AG04449 (cell line): ENCODE data around the gene LAMA5.
A peak's percentile ranks its signal among the peaks of the same experiment; 100 is the strongest.

Source experiments
- CTCF ChIA-PET: fragments of 350-600 bp; formaldehyde crosslinking; extraction: SDS; loops from one replicate; lab custom pipeline; 2021; ENCODE audit warnings: antibody characterized with exemption; lab: Yijun Ruan, JAX
- POLR2A ChIA-PET: fragments of 400-600, 350-600 bp; formaldehyde crosslinking; extraction: SDS; loops from one replicate; lab custom pipeline; 2020; ENCODE audit warnings: antibody characterized with exemption, inconsistent platforms; lab: Yijun Ruan, JAX
- DNase-seq: peaks from one replicate; pipeline ENCODE4 v3.0.0-alpha.2; 2010; ENCODE audit warnings: low read depth, low spot score
- H3K4me3 ChIP-seq: 2 replicates; pipeline ENCODE4 v1.5.1; 2011; ENCODE audit warnings: low read depth, mild to moderate bottlenecking, control low read depth, low read length
- TF ChIP-seq, protein P1 (sequence below): IDR thresholded peaks from one replicate; pipeline ENCODE4 v1.5.1; 2011; ENCODE audit warnings: mild to moderate bottlenecking, moderate library complexity, low read length, control low read depth, inconsistent platforms; ENCODE audit not compliant: insufficient read depth; ENCODE audit errors: missing control alignments

Gene LAMA5

DNA sequence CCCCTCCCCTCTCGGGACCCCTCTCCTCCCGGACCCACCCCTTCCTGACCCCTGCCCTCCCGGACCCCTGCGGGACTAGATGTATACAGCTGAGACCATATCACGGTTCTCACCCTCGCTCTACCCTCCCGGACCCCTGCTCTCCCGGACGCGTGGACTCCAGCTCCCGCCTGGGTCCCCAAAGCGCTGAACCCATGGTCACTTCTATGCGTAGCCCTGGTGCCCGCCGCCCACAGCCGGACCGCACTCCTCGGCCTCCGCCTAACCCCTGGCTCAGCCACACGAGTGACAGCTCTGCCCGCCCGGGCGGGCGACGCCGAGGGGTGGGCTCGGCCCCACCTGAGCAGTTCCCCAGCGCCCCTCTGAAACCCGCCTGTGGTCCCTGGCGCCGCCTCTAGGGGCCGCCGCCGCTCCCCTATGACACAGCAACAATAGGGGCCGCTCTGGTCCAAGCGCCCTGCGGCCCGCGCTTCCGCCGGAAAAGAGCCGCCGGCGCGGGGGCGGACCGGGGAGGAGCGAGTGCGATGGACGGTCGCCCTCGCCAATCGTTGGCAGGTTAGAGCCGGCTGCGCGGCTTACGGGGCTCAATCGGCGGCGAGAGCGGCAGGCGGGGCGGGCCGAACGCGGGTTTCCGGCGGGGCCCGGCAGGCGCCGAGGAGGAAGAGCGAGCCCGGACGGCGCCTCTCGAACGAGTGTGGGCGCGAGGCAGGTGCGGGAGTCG is 64.6 kb downstream of the LAMA5 start, which contains the start of gene ADRM1:
ADRM1 (plus strand) TSS at position 657 of the 721 bp plus-strand sequence. CDS start 572 bp downstream, outside the sequence.
- DNase-seq: peak; percentile 69
- ChIA-PET POLR2A (no interaction called here), CTCF (interaction anchor here (0.6 to 5.9 kb wide), 17 partner anchors 8 to 98 kb away, joined by 3 to 115 read pairs (median 5); partner anchors contain the start of genes LAMA5 and RPS21)
- TF ChIP-seq, protein P1, sequence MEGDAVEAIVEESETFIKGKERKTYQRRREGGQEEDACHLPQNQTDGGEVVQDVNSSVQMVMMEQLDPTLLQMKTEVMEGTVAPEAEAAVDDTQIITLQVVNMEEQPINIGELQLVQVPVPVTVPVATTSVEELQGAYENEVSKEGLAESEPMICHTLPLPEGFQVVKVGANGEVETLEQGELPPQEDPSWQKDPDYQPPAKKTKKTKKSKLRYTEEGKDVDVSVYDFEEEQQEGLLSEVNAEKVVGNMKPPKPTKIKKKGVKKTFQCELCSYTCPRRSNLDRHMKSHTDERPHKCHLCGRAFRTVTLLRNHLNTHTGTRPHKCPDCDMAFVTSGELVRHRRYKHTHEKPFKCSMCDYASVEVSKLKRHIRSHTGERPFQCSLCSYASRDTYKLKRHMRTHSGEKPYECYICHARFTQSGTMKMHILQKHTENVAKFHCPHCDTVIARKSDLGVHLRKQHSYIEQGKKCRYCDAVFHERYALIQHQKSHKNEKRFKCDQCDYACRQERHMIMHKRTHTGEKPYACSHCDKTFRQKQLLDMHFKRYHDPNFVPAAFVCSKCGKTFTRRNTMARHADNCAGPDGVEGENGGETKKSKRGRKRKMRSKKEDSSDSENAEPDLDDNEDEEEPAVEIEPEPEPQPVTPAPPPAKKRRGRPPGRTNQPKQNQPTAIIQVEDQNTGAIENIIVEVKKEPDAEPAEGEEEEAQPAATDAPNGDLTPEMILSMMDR: peak; percentile 98
- peak within 1 kb of the TSS; percentile 81 for H3K4me3 ChIP-seq

DNA sequence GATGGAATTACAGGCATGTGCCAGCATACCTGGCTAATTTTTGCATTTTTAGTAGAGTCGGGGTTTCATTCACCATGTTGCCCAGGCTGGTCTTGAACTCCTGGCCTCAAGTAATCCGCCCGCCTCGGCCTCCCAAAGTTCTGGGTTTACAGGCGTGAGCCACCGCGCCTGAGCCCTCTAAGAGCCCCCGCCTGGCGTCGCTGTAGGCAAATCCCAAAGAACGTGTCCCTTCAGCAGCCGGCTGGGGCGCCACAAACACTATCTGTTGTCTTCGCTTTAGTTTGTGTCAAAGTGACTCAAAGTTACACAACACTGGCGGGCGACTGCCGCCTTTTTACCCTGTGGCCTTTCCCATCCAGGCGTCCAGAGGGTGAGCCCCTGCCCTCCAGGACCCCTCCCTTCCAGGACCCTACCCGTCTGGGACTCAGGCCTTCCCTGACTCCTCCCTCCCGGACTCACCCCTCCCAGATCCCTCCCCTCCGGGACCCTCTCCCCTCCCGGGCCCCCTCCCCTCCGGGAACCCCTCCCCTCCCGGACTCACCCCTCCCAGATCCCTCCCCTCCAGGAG is 65.3 kb downstream of the LAMA5 start:
- TF ChIP-seq, protein P1: peak; percentile 91
- ChIA-PET CTCF (interaction anchor here (0.6 to 5.9 kb wide), 16 partner anchors 8 to 490 kb away, joined by 3 to 115 read pairs (median 6); partner anchors contain the start of genes LAMA5 and RPS21), POLR2A (no interaction called here)
- H3K4me3 ChIP-seq: peak overlapping the region; percentile 77
- DNase-seq: peak; percentile 63

DNA sequence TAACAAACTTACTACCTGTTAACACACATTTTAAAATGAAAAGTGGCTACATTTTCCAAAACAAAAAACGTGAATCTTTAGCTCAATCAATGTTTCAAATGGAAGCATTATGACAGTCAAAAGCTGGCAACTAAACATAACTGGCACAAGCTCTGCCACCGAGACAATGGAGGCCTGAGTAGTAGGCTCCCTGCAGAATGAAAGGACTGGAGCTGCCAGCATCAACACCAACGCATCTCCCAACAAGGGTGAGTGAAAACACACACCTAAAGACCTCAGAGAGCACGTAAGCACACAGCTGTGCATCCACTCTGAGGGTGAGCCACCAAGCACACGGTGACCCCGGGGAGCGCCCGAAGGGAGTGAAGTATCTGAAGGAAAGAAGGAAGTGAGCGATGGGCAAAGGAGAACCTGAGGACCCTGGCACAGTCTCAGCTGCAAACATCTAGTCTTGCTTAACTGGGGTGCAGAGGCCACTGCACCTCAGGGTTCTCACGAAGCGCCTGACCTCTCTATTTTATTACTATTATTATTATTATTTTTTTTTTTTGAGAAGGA is 65.9 kb downstream of the LAMA5 start:
- DNase-seq: no peak
- H3K4me3 ChIP-seq: no peak overlapping the region
- ChIA-PET CTCF (interaction anchor here (0.8 to 5.9 kb wide), 10 partner anchors 10 to 491 kb away, joined by 3 to 115 read pairs (median 6); partner anchors contain the start of gene LAMA5), POLR2A (no interaction called here)
- TF ChIP-seq, protein P1: no peak

DNA sequence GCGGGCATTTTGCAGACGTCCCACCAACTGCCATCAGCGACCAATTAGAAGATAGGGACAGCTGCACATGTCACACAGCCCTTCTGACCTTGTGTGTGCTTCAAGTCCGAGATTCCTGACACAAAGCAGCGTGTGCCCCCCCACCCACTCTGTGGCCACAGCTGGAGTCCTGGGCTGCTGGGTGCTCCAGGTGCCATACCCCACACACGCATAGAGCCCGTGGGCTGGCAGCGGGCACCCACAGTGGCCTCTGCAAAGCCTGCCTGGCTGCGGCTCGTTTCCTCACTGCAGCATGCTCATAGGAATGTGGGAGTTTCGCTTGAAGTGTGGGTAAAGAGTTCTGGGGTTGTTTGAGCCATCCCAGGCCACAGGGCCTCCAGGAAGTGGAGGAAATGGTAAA is 66.8 kb downstream of the LAMA5 start:
- CTCF ChIA-PET: interaction anchor here (0.8 to 5.9 kb wide), 9 partner anchors 9 to 492 kb away, joined by 3 to 115 read pairs (median 6); partner anchors contain the start of gene LAMA5

DNA sequence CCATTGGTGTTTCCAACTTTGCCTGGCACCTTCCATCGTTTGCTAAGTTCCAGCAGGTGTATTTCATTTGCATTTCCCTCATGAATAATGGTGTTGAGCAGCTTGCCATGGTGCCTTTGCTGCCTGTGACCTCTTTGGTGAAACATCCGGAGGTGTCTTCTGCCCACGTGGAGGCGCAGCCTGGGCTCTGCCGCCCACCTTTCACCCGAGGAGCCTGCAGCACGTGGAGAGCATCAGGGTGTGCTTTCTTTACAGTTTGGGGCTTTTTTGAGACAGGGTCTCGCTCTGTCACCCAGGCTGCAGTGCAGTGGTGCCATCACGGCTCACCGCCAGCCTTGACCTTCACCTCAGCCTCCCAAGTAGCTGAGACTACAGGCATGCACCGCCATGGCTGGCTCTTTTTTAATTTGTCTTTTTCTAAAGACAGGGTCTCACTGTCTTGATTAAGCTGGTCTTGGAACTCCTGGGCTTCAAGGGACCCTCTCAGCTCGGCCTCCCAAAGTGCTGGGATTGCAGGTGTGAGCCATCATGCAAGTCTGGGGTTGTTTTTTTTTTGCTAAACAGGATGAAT is 67.4 kb downstream of the LAMA5 start:
- ChIA-PET POLR2A (no interaction called here), CTCF (interaction anchor here (0.8 to 5.9 kb wide), 6 partner anchors 9 to 83 kb away, joined by 3 to 115 read pairs (median 12); partner anchors contain the start of gene LAMA5)
- no peak overlapping the region for H3K4me3 ChIP-seq
- DNase-seq: no peak
- TF ChIP-seq, protein P1: no peak

More for the DNA sequence above, 66.8 kb downstream of the LAMA5 start:
- no peak for DNase-seq
- no peak overlapping the region for H3K4me3 ChIP-seq
- TF ChIP-seq, protein P1: no peak
- POLR2A ChIA-PET: no interaction called here
